Endothelial cell of umbilical vein (primary cell): ENCODE measurements around the gene EIF2AK3. TPM values are rescaled to one million over a fixed set of nuclear protein-coding genes. Genes with fewer than 3 reads are reported as not detected.

Source experiments
- BruUV-seq: library from RNA; stranded (reverse); fragments of 400-500 nt; replicated peaks from 2 replicates; lab custom pipeline; 2021; lab: Mats Ljungman, UMichigan
- CTCF ChIA-PET: fragments of 300-600, 350-600 bp; sonication (Branson Sonifier 250); formaldehyde crosslinking; loops from one replicate; lab custom pipeline; 2021; ENCODE audit warnings: antibody characterized with exemption, inconsistent platforms; lab: Charles Lee
- POLR2A ChIA-PET: fragments of 300-600, 350-600 bp; sonication (Branson Sonifier 250); formaldehyde crosslinking; loops from one replicate; lab custom pipeline; 2021; ENCODE audit warnings: antibody characterized with exemption, inconsistent platforms; lab: Charles Lee
- DNase-seq: peaks from one replicate; pipeline ENCODE4 v3.0.0-alpha.2; 2011; ENCODE audit warnings: low read depth, low spot score
- FAIRE-seq: peaks from 2 replicates; lab custom pipeline; 2011; peaks lifted over from hg19 to GRCh38; lab: Jason Lieb, UNC
- H2AFZ ChIP-seq: 2 replicates; pipeline ENCODE4 v1.6.0; 2012; ENCODE audit warnings: low read depth, low read length, control low read depth, inconsistent platforms
- H3K27ac ChIP-seq: 2 replicates; pipeline ENCODE4 v1.5.1; 2011; ENCODE audit warnings: low read depth, mild to moderate bottlenecking, control low read depth, low read length, moderate library complexity; ENCODE audit not compliant: insufficient read depth
- H3K27me3 ChIP-seq, 2 experiments: 2 replicates each; pipeline versions ENCODE4 v1.6.0 to v1.6.1; 2011; ENCODE audit warnings: low read length in 2 of 2, mixed read lengths in 1 of 2; ENCODE audit not compliant: control insufficient read depth in 2 of 2, insufficient read depth in 2 of 2
- H3K36me3 ChIP-seq, 2 experiments: 2 replicates in 1 of 2; 3 replicates in 1 of 2; pipeline ENCODE4 v1.5.1; 2011; ENCODE audit warnings: low read length in 2 of 2, mild to moderate bottlenecking in 1 of 2, moderate library complexity in 1 of 2; ENCODE audit not compliant: control insufficient read depth in 2 of 2, insufficient read depth in 2 of 2; ENCODE audit errors: extremely low read depth in 1 of 2
- H3K4me1 ChIP-seq: 3 replicates; pipeline ENCODE4 v1.5.1; 2011; ENCODE audit warnings: mild to moderate bottlenecking, low read length; ENCODE audit not compliant: control insufficient read depth, insufficient read depth; ENCODE audit errors: extremely low read depth
- H3K4me2 ChIP-seq: 2 replicates; pipeline ENCODE4 v1.6.1; 2011; ENCODE audit warnings: low read length, control low read depth, mixed read lengths; ENCODE audit not compliant: insufficient read depth
- H3K4me3 ChIP-seq, 3 experiments: fragments of 200-600 bp in 1 of 3; sonication (generic), shearing (Covaris generic) in 1 of 3; replicated peaks in 1 of 3; 2 replicates each; pipeline ENCODE4 v1.5.1; 2011 to 2016; ENCODE audit warnings: control low read depth in 3 of 3, low read length in 3 of 3, mild to moderate bottlenecking in 2 of 3, inconsistent platforms in 1 of 3, low read depth in 1 of 3, moderate library complexity in 1 of 3; ENCODE audit not compliant: insufficient read depth in 1 of 3
- H3K79me2 ChIP-seq: 2 replicates; pipeline ENCODE4 v1.6.0; 2012; ENCODE audit warnings: low read length, inconsistent platforms; ENCODE audit not compliant: control insufficient read depth, insufficient read depth
- H3K9ac ChIP-seq: replicated peaks from 2 replicates; pipeline ENCODE3; 2011; ENCODE audit warnings: low read length, control low read depth; ENCODE audit not compliant: insufficient read depth; ENCODE audit errors: extremely low read depth
- H3K9me1 ChIP-seq: replicated peaks from 3 replicates; pipeline ENCODE4 v1.6.0; 2011; ENCODE audit warnings: mild to moderate bottlenecking, low read length; ENCODE audit not compliant: control insufficient read depth, insufficient read depth; ENCODE audit errors: extremely low read depth
- H3K9me3 ChIP-seq: replicated peaks from 2 replicates; pipeline ENCODE4 v1.5.1; 2012; ENCODE audit warnings: low read length, inconsistent platforms; ENCODE audit not compliant: control insufficient read depth, insufficient read depth
- H4K20me1 ChIP-seq: replicated peaks from 2 replicates; pipeline ENCODE3; 2011; ENCODE audit warnings: mild to moderate bottlenecking, low read length; ENCODE audit not compliant: control insufficient read depth, insufficient read depth; ENCODE audit errors: extremely low read depth
- CTCF ChIP-seq, 2 donors: IDR thresholded peaks; 1 replicate in 1 of 2; 2 replicates in 1 of 2; pipeline ENCODE4 v1.5.1; 2011; ENCODE audit warnings: low read length in 2 of 2, mild to moderate bottlenecking in 2 of 2, moderate library complexity in 2 of 2, control low read depth in 1 of 2, inconsistent platforms in 1 of 2, low read depth in 1 of 2; ENCODE audit not compliant: insufficient read depth in 1 of 2; ENCODE audit errors: extremely low read depth in 1 of 2
- EZH2 ChIP-seq: IDR thresholded peaks from 2 replicates; pipeline ENCODE4 v1.6.1; 2012; ENCODE audit warnings: borderline replicate concordance, low read depth, mild to moderate bottlenecking, moderate library complexity, low read length, inconsistent platforms; ENCODE audit not compliant: severe bottlenecking
- FOS ChIP-seq: IDR thresholded peaks from 2 replicates; pipeline ENCODE4 v1.6.1; 2011; ENCODE audit warnings: mild to moderate bottlenecking, low read length, moderate library complexity, borderline replicate concordance; ENCODE audit not compliant: insufficient read depth
- GATA2 ChIP-seq: IDR thresholded peaks from 2 replicates; pipeline ENCODE4 v1.7.0; 2011; ENCODE audit warnings: low read depth, mild to moderate bottlenecking, moderate library complexity, mixed read lengths, low read length; ENCODE audit not compliant: insufficient read length, insufficient read depth
- JUN ChIP-seq: IDR thresholded peaks from 2 replicates; pipeline ENCODE4 v1.6.1; 2011; ENCODE audit warnings: borderline replicate concordance, low read depth; ENCODE audit not compliant: insufficient read length, insufficient read depth
- MAX ChIP-seq: IDR thresholded peaks from 2 replicates; pipeline ENCODE4 v1.6.1; 2011; ENCODE audit not compliant: insufficient read depth, insufficient read length
- MYC ChIP-seq: IDR thresholded peaks from one replicate; pipeline ENCODE4 v1.6.1; 2011; ENCODE audit warnings: mild to moderate bottlenecking, low read depth, low read length
- POLR2A ChIP-seq: IDR thresholded peaks from 2 replicates; pipeline ENCODE4 v1.6.1; 2012; ENCODE audit warnings: low read depth, mild to moderate bottlenecking, control low read depth, low read length
- POLR2AphosphoS5 ChIP-seq: IDR thresholded peaks from 2 replicates; pipeline ENCODE4 v1.6.1; 2012; ENCODE audit warnings: low read depth, mild to moderate bottlenecking, control low read depth, low read length, moderate library complexity; ENCODE audit not compliant: insufficient read depth
- dilution Hi-C: fragments of 300-500 bp; cut with MboI; formaldehyde crosslinking; loops from one replicate; pipeline ENCODE4 v1.15.0; 2019; ENCODE audit warnings: low sequenced_read_pairs; ENCODE audit not compliant: extremely low pct_ligation_motif_present
- intact Hi-C: fragments of 100-400 bp; cut with micrococcal nuclease; formaldehyde crosslinking; loops from one replicate; pipeline ENCODE4 v1.10.0; 2022
- polyA plus RNA-seq, 4 experiments: library from polyadenylated mRNA; depleted of rRNA in 3 of 4; stranded (reverse) in 3 of 4; unstranded in 1 of 4; fragments of >200 nt; gene quantifications; 2 replicates each; pipeline versions ENCODE4 v1.2.1 to v1.2.3, GENCODE V29; 2011 to 2012; ENCODE audit warnings: missing spikeins in 1 of 4
- total RNA-seq: library from RNA; stranded (reverse); gene quantifications from 2 replicates; pipeline ENCODE4 v1.2.3, GENCODE V29; 2021

Gene EIF2AK3
- total and polyA plus RNA-seq, 2 donors (not counting 3 experiments of a cell fraction or from before 2014, with no cell fraction given) = 5.3 to 17.3 TPM

GRCh38 chr2:88557290-88557689, 70.0 kb downstream of the EIF2AK3 start:
- Histone ChIP-seq H3K4me1 (no peaks in the 10 kb centered on the region), H3K9ac (no peak overlapping the region), H3K27me3 (no peaks in the 10 kb centered on the region), H3K9me1 (no peaks in the 10 kb centered on the region), H3K36me3 (peaks cover 0 to 3% of the 10 kb centered on the region in 2 experiments), H3K4me2 (no peak overlapping the region), H3K4me3 (no peak overlapping the region), H3K79me2 (no peaks in the 10 kb centered on the region), H3K9me3 (no peaks in the 10 kb centered on the region), H3K27ac (no peak overlapping the region), H4K20me1 (no peaks in the 10 kb centered on the region), H2AFZ (no peak overlapping the region)
- BruUV-seq = no TSS peak
- DNase-seq (no peak), FAIRE-seq (no peak)
- intact Hi-C loops (no loop called here), dilution Hi-C loops (loop anchor here (25.0 kb wide), 1 partner anchor 105 kb away; no protein-coding TSS in a partner anchor)
- TF ChIP-seq JUN = no peak
- TF ChIP-seq POLR2A = no peak
- TF ChIP-seq EZH2 = no peak
- no peak for TF ChIP-seq MAX
- ChIA-PET CTCF (interaction anchor here (1.7 kb wide), 1 partner anchor 14 kb away, joined by 3 read pairs; no protein-coding TSS in a partner anchor), POLR2A (no interaction called here)

GRCh38 chr2:88556026-88556425, 71.2 kb downstream of the EIF2AK3 start:
- dilution Hi-C loops (loop anchor here (25.0 kb wide), 1 partner anchor 106 kb away; no protein-coding TSS in a partner anchor), intact Hi-C loops (no loop called here)
- BruUV-seq = no TSS peak
- Histone ChIP-seq H3K4me1 (no peaks in the 10 kb centered on the region), H3K27ac (no peak overlapping the region), H3K4me2 (no peak overlapping the region), H3K4me3 (no peak overlapping the region), H3K9me3 (no peaks in the 10 kb centered on the region), H3K79me2 (no peaks in the 10 kb centered on the region), H2AFZ (no peak overlapping the region), H3K36me3 (peaks cover 0 to 3% of the 10 kb centered on the region in 2 experiments), H3K9ac (no peak overlapping the region), H4K20me1 (no peaks in the 10 kb centered on the region), H3K27me3 (no peaks in the 10 kb centered on the region), H3K9me1 (no peaks in the 10 kb centered on the region)
- no peak for TF ChIP-seq POLR2A
- no peak for TF ChIP-seq JUN
- TF ChIP-seq POLR2AphosphoS5 = no peak
- TF ChIP-seq EZH2 = no peak
- no peak for TF ChIP-seq FOS
- TF ChIP-seq MAX = no peak
- no peak for TF ChIP-seq CTCF (IDR thresholded peaks at IDR 0.05; ENCODE audit: extremely low read depth in 1 of 2, insufficient read depth in 1 of 2, low read depth in 1 of 2, low read length in 2 of 2)
- TF ChIP-seq GATA2 = no peak
- no peak for TF ChIP-seq MYC
- no peak for FAIRE-seq
- POLR2A ChIA-PET = no interaction called here
- CTCF ChIA-PET = no interaction called here
- DNase-seq = peak; percentile 26
